Mesenchymal stem cell (in vitro differentiated cells and primary cell): ENCODE results near the gene TWF2.
"Not testable (repeated sequence)": the region's sequence is repeated elsewhere in the genome, so short reads cannot be mapped to it uniquely, and the experiment has no call there.

Experiments
- DNase-seq: peaks from one replicate; pipeline ENCODE4 v3.0.0-alpha.2; 2013
- H2AFZ ChIP-seq: one replicate; pipeline ENCODE4 v1.6.1; 2013; ENCODE audit warnings: low read depth, mild to moderate bottlenecking, control low read depth, inconsistent platforms, low read length, moderate library complexity
- H2AK5ac ChIP-seq: 2 replicates; pipeline ENCODE4 v1.6.1; 2013; ENCODE audit warnings: low read length, moderate library complexity, mild to moderate bottlenecking, inconsistent platforms; ENCODE audit not compliant: severe bottlenecking
- H2BK120ac ChIP-seq: one replicate; pipeline ENCODE4 v1.6.1; 2013; ENCODE audit warnings: low read depth, mild to moderate bottlenecking, inconsistent platforms, low read length, moderate library complexity
- H2BK12ac ChIP-seq, 2 experiments: one replicate each; pipeline ENCODE4 v1.6.1; 2013; ENCODE audit warnings: inconsistent platforms in 2 of 2, low read length in 2 of 2, mild to moderate bottlenecking in 2 of 2, moderate library complexity in 2 of 2, control low read depth in 1 of 2
- H2BK15ac ChIP-seq: one replicate; pipeline ENCODE4 v1.6.1; 2013; ENCODE audit warnings: mild to moderate bottlenecking, low read depth, inconsistent platforms; ENCODE audit not compliant: poor library complexity, severe bottlenecking
- H2BK5ac ChIP-seq: 2 replicates; pipeline ENCODE4 v1.6.1; 2013; ENCODE audit warnings: low read depth, mild to moderate bottlenecking, low read length, control low read depth, inconsistent platforms; ENCODE audit not compliant: poor library complexity, severe bottlenecking
- H3K14ac ChIP-seq, 2 experiments: one replicate each; pipeline ENCODE4 v1.6.1; 2013; ENCODE audit warnings: inconsistent platforms in 2 of 2, low read length in 2 of 2, control low read depth in 1 of 2, mild to moderate bottlenecking in 1 of 2, moderate library complexity in 1 of 2
- H3K18ac ChIP-seq, 2 experiments: one replicate each; pipeline ENCODE4 v1.6.1; 2013; ENCODE audit warnings: inconsistent platforms in 2 of 2, low read length in 2 of 2, control low read depth in 1 of 2, low read depth in 1 of 2, mild to moderate bottlenecking in 1 of 2
- H3K23ac ChIP-seq, 2 experiments: one replicate each; pipeline ENCODE4 v1.6.1; 2013; ENCODE audit warnings: inconsistent platforms in 2 of 2, low read length in 2 of 2, mild to moderate bottlenecking in 2 of 2, moderate library complexity in 2 of 2, control low read depth in 1 of 2
- H3K27ac ChIP-seq: 2 replicates; pipeline ENCODE4 v1.5.1; 2013; ENCODE audit warnings: mild to moderate bottlenecking, moderate library complexity, low read length, control low read depth, inconsistent platforms; ENCODE audit not compliant: poor library complexity, severe bottlenecking
- H3K27me3 ChIP-seq, 2 experiments: 2 replicates each; pipeline versions ENCODE4 v1.6.1 to v1.7.0; 2013; ENCODE audit warnings: low read length in 2 of 2, mild to moderate bottlenecking in 2 of 2, moderate library complexity in 2 of 2, control low read depth in 1 of 2, inconsistent platforms in 1 of 2; ENCODE audit not compliant: control insufficient read depth in 1 of 2, insufficient read depth in 1 of 2
- H3K36me3 ChIP-seq, 2 experiments: 2 replicates each; pipeline versions ENCODE4 v1.6.1 to v1.7.0; 2013; ENCODE audit warnings: low read length in 2 of 2, control low read depth in 1 of 2, inconsistent platforms in 1 of 2, low read depth in 1 of 2, mild to moderate bottlenecking in 1 of 2; ENCODE audit not compliant: insufficient read depth in 2 of 2, control insufficient read depth in 1 of 2
- H3K4ac ChIP-seq, 2 experiments: one replicate each; pipeline ENCODE4 v1.6.1; 2013; ENCODE audit warnings: inconsistent platforms in 2 of 2, low read length in 2 of 2, mild to moderate bottlenecking in 2 of 2, moderate library complexity in 2 of 2, control low read depth in 1 of 2, low read depth in 1 of 2
- H3K4me1 ChIP-seq: 2 replicates; pipeline ENCODE4 v1.6.1; 2013; ENCODE audit warnings: low read depth, low read length, control low read depth; ENCODE audit not compliant: control insufficient read depth, insufficient read depth
- H3K4me2 ChIP-seq: 2 replicates; pipeline ENCODE4 v1.6.1; 2013; ENCODE audit warnings: low read length, mild to moderate bottlenecking, inconsistent platforms; ENCODE audit not compliant: poor library complexity, severe bottlenecking
- H3K4me3 ChIP-seq, 2 experiments: 2 replicates each; pipeline versions ENCODE4 v1.5.1 to v1.7.0; 2013; ENCODE audit warnings: low read length in 2 of 2, mild to moderate bottlenecking in 2 of 2, control low read depth in 1 of 2, low read depth in 1 of 2; ENCODE audit not compliant: insufficient read depth in 1 of 2
- H3K79me1 ChIP-seq: replicated peaks from 2 replicates; pipeline ENCODE4 v1.6.1; 2013; ENCODE audit warnings: mild to moderate bottlenecking, control low read depth, low read length, inconsistent platforms; ENCODE audit not compliant: poor library complexity, severe bottlenecking
- H3K9ac ChIP-seq: 2 replicates; pipeline ENCODE4 v1.7.0; 2013; ENCODE audit warnings: mild to moderate bottlenecking, low read length, moderate library complexity
- H3K9me3 ChIP-seq: 2 replicates; pipeline ENCODE4 v1.7.0; 2013; ENCODE audit warnings: mild to moderate bottlenecking, low read length; ENCODE audit not compliant: control insufficient read depth
- H4K8ac ChIP-seq: one replicate; pipeline ENCODE4 v1.6.1; 2013; ENCODE audit warnings: inconsistent platforms, mild to moderate bottlenecking, low read length, moderate library complexity
- H4K91ac ChIP-seq: one replicate; pipeline ENCODE4 v1.6.1; 2013; ENCODE audit warnings: mild to moderate bottlenecking, low read length, inconsistent platforms
- WGBS: methylation state at CpG from one replicate; pipeline ENCODE4 v1.1.7; 2013; ENCODE audit warnings: mixed read lengths; 5-methylcytosine and 5-hydroxymethylcytosine counted together

Gene TWF2

GRCh38 chr3:52274781-52275180 lies 35.8 kb upstream of the TWF2 start:
- 98% methylated on average over 18 of the region's 18 CpGs for WGBS

DNA sequence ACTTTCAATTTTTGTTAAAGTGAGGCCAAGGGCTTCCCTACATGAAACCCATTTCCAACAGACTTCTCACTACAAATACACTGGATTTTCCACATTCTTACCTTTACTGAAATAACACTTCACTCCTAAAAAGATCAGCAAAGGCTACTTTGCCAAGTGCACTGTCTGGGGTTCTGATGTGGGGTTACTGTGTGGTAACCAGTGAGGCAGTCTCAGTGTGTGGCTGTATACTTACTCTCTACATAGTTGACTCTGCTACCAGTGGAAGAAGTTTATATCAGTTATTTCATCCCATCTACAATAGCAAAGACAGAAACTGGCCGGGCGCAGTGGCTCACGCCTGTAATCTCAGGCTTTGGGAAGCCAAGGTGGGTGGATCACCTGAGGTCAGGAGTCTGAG lies 33.9 kb upstream of the TWF2 start:
- no peak overlapping the region for H4K8ac ChIP-seq
- no peak overlapping the region for H3K14ac ChIP-seq
- H3K4me1 ChIP-seq, result peaks cover 10% of the 10 kb centered on the region
- H3K4me2 ChIP-seq, result no peak overlapping the region
- peaks cover 2% of the 10 kb centered on the region for H3K79me1 ChIP-seq
- WGBS, result 67% methylated on average over 3 of the region's 3 CpGs
- peak overlapping the region; percentile 6 for H3K9ac ChIP-seq
- H3K9me3 ChIP-seq, result no peaks in the 10 kb centered on the region
- H3K4ac ChIP-seq, result no peak overlapping the region
- H3K27me3 ChIP-seq, result no peaks in the 10 kb centered on the region
- H2AK5ac ChIP-seq, result no peak overlapping the region
- no peak overlapping the region for H3K23ac ChIP-seq
- no peak overlapping the region for H2BK5ac ChIP-seq
- no peak overlapping the region for H3K4me3 ChIP-seq
- H3K36me3 ChIP-seq, result peaks cover 24 to 45% of the 10 kb centered on the region in 2 experiments
- no peak overlapping the region for H2BK12ac ChIP-seq
- H2BK120ac ChIP-seq, result no peak overlapping the region
- DNase-seq, result no peak
- H2AFZ ChIP-seq, result no peak overlapping the region
- no peak overlapping the region for H3K27ac ChIP-seq
- no peak overlapping the region for H4K91ac ChIP-seq
- no peak overlapping the region for H3K18ac ChIP-seq
- no peak overlapping the region for H2BK15ac ChIP-seq

More at GRCh38 chr3:52274781-52275180, 35.8 kb upstream of the TWF2 start:
- not testable (repeated sequence) for H2AK5ac ChIP-seq, H3K4me2 ChIP-seq, H3K23ac ChIP-seq, H3K18ac ChIP-seq, H3K9ac ChIP-seq, H2BK15ac ChIP-seq, H3K4me1 ChIP-seq, H3K14ac ChIP-seq, H4K8ac ChIP-seq, DNase-seq, H2BK120ac ChIP-seq, H3K4ac ChIP-seq, H3K27ac ChIP-seq, H2BK12ac ChIP-seq, H3K27me3 ChIP-seq, H2AFZ ChIP-seq, H4K91ac ChIP-seq, H3K9me3 ChIP-seq, H3K79me1 ChIP-seq, H3K4me3 ChIP-seq, H2BK5ac ChIP-seq
- peaks cover 12 to 30% of the 10 kb centered on the region in 2 experiments for H3K36me3 ChIP-seq

DNA sequence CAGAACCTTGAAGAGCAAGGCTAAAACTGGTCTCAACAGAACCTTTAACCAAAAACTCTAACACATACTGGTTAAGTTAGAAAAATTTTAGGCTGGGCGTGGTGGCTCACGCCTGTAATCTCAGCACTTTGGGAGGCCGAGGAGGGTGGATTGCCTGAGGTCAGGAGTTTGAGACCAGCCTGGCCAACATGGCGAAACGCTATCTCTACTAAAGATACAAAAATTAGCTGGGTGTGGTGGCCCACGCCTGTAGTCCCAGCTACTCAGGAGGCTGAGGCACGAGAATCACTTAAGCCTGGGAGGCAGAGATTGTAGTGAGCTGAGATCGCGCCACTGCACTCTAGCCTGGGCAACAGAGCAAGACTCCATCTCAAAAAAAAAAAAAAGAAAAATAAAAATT lies 33.2 kb upstream of the TWF2 start:
- not testable (repeated sequence) for H3K14ac ChIP-seq, H3K23ac ChIP-seq, H2BK5ac ChIP-seq, H3K18ac ChIP-seq, H3K4me1 ChIP-seq, H4K8ac ChIP-seq, H3K9me3 ChIP-seq, H2AFZ ChIP-seq, H2AK5ac ChIP-seq, H3K79me1 ChIP-seq, H2BK120ac ChIP-seq, H3K27me3 ChIP-seq, H4K91ac ChIP-seq, H3K4me3 ChIP-seq, H3K4ac ChIP-seq, H3K27ac ChIP-seq, H2BK15ac ChIP-seq, H3K4me2 ChIP-seq, DNase-seq, H2BK12ac ChIP-seq
- H3K9ac ChIP-seq, result peak overlapping the region; percentile 62
- peaks cover 24 to 52% of the 10 kb centered on the region in 2 experiments for H3K36me3 ChIP-seq
- WGBS, result 100% methylated on average over 7 of the region's 9 CpGs

DNA sequence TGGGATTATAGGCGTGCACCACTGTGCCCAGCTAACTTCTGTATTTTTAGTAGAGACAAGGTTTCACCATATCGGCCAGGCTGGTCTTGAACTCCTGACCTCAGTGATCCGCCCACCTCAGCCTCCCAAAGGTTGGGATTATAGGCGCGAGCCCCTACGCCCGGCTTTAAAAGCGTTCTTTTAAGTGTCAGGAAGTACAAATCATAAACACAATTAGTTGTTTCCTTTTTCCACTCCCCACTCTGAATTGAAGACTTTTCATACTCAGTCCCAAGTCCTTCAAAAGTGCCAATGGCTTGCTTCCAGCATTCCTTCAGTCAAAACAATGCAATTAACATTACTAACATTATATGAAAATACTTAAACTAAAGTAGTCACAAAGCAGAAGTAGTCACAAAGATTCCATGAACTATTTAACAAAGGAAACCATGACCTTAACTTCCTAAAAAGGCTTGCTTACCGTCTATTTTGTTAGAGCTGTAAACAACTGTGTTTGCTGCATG lies 31.3 kb upstream of the TWF2 start:
- no peak for DNase-seq
- Histone ChIP-seq H3K23ac (no peak overlapping the region), H3K4me3 (no peak overlapping the region), H2BK120ac (no peak overlapping the region), H3K4me1 (peaks cover 10% of the 10 kb centered on the region), H2BK5ac (no peak overlapping the region), H2BK15ac (no peak overlapping the region), H4K8ac (no peak overlapping the region), H3K27me3 (no peaks in the 10 kb centered on the region), H3K14ac (no peak overlapping the region), H3K4ac (no peak overlapping the region), H3K4me2 (no peak overlapping the region), H3K36me3 (peaks cover 33 to 70% of the 10 kb centered on the region in 2 experiments), H2AFZ (no peak overlapping the region), H3K9ac (peak overlapping the region; percentile 62), H3K18ac (no peak overlapping the region), H2BK12ac (no peak overlapping the region), H4K91ac (no peak overlapping the region), H3K79me1 (peaks cover 4% of the 10 kb centered on the region), H3K27ac (no peak overlapping the region), H2AK5ac (no peak overlapping the region), H3K9me3 (no peaks in the 10 kb centered on the region)
- WGBS, result 49% methylated on average over 8 of the region's 9 CpGs
